ENCODE data around the gene SSBP3.

Gene SSBP3

DNA sequence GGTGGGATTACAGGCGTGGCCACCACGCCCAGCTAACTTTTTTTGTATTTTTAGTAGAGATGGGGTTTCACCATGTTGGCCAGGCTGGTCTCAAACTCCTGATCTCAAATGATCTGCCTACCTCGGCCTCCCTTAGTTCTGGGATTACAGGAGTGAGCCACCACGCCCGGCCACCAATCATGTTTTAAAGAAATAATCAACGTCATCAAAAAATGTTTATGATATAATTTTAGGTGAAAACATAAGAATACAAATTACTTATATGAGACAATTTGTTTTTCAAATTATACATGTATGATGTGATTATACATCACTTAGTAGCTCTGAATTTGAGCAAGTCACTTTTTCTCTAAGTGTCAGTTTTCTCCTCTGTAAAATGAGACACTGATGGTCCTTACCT lies 31.6 kb upstream of the SSBP3 start:
- TF ChIP-seq, protein P1, sequence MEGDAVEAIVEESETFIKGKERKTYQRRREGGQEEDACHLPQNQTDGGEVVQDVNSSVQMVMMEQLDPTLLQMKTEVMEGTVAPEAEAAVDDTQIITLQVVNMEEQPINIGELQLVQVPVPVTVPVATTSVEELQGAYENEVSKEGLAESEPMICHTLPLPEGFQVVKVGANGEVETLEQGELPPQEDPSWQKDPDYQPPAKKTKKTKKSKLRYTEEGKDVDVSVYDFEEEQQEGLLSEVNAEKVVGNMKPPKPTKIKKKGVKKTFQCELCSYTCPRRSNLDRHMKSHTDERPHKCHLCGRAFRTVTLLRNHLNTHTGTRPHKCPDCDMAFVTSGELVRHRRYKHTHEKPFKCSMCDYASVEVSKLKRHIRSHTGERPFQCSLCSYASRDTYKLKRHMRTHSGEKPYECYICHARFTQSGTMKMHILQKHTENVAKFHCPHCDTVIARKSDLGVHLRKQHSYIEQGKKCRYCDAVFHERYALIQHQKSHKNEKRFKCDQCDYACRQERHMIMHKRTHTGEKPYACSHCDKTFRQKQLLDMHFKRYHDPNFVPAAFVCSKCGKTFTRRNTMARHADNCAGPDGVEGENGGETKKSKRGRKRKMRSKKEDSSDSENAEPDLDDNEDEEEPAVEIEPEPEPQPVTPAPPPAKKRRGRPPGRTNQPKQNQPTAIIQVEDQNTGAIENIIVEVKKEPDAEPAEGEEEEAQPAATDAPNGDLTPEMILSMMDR (IDR thresholded peaks at IDR 0.05; ENCODE audit: control insufficient read depth, insufficient read depth, low read depth, low read length, missing control alignments) = no peak
- DNase-seq (ENCODE audit: low read depth) = no peak
- H3K4me3 ChIP-seq (ENCODE audit: control insufficient read depth, low read depth, low read length) = no peak overlapping the region

DNA sequence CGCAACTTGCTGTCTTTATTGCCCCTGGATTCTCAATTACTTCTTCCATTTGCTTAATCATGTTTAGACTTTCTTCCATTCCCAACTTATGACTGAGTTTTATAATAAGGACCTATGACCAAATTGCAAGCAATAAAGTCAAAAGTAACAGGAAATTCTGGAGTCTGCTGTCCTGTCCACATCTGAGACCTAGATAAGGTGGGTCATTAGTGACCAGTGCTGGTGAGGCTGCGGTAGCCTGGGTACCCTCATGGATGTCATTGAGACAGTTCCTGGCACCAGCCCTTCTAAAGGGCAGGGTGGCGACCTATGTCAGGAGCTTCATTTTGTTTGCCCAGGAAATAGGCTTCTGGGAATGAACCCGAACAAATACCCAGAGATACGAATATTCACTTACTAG lies 30.6 kb upstream of the SSBP3 start:
- no peak for DNase-seq (ENCODE audit: low read depth)
- TF ChIP-seq, protein P1 (IDR thresholded peaks at IDR 0.05; ENCODE audit: control insufficient read depth, insufficient read depth, low read depth, low read length, missing control alignments) = no peak
- H3K4me3 ChIP-seq (ENCODE audit: control insufficient read depth, low read depth, low read length) = no peak overlapping the region

DNA sequence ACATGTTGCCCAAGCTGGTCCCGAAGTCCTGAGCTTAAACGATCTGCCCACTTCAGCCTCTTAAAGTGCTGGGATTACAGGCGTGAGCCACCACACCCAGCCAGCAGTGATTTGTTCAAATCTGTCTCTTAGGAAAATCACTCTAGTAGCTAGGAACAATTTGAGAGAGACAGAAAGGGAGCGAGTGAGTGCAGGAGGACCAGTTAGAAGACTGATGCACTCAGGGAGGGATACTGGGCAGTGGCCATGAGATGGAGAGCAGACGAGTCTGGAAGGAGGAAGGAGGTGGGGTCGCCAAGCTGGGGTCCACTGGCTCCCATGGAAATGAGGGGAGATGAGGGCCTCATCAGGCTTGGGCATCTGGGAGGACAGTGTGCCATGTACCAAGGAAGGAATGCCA lies 23.6 kb upstream of the SSBP3 start:
- DNase-seq (ENCODE audit: low read depth) = no peak
- no peak overlapping the region for H3K4me3 ChIP-seq (ENCODE audit: control insufficient read depth, low read depth, low read length)
- TF ChIP-seq, protein P1 (IDR thresholded peaks at IDR 0.05; ENCODE audit: control insufficient read depth, insufficient read depth, low read depth, low read length, missing control alignments) = no peak

DNA sequence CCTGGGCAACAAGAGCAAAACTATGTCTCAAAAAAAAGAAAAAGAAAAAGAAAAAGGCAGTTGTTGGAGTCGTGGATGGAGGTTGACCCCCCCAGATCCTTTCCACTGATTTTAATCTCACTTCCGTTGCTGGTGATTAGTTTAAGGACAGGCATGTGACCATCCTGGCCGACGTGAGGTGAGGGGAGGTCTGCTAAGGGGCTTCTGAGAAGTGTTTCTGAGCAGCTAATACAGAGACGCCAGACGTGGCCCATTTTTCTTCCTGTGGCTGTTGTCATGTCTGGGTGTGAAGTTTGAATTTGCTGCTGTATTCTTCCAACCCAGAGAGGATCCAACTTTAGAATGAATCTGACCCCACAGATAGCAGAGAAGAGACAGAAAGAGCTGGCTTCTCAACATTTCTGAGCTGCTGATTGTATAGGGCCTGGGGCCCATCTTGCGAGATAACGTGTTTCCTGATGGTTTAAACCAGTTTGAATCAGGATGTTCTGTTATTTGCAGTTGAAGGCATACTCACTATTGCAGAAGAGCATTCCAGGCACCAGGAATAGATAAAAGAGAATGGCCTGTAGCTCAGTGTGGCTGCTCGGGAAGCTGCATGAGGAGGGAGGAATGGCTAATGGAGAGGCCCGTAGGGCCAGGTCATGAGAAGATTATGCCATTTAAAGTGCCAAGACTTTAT lies 22.8 kb upstream of the SSBP3 start:
- H3K4me3 ChIP-seq (ENCODE audit: control insufficient read depth, low read depth, low read length) = no peak overlapping the region
- no peak for DNase-seq (ENCODE audit: low read depth)

DNA sequence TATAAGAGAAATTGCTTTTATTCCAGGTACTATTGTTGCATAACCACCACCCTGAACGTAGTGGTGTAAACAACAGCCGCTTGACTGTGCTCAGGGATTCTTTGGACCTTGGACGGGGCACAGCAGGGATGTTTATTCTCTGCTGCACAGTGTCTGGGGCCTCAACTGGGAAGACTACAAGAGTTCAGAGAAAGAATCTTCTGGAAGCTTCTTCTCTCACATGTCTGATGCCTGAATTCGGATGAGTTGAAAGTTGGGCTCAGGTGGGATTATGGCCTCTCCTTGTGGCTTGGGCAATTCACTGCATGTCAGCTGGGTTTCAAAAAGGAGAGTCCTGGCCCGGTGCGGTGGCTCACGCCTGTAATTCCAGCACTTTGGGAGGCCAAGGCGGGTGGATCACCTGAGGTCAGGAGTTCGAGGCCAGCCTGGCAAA lies 19.0 kb upstream of the SSBP3 start:
- no peak overlapping the region for H3K4me3 ChIP-seq (ENCODE audit: control insufficient read depth, low read depth, low read length)
- TF ChIP-seq, protein P1 (IDR thresholded peaks at IDR 0.05; ENCODE audit: control insufficient read depth, insufficient read depth, low read depth, low read length, missing control alignments) = no peak
- no peak for DNase-seq (ENCODE audit: low read depth)

More for the DNA sequence above, 22.8 kb upstream of the SSBP3 start:
- TF ChIP-seq, protein P1 (IDR thresholded peaks at IDR 0.05; ENCODE audit: control insufficient read depth, insufficient read depth, low read depth, low read length, missing control alignments) = no peak

DNA sequence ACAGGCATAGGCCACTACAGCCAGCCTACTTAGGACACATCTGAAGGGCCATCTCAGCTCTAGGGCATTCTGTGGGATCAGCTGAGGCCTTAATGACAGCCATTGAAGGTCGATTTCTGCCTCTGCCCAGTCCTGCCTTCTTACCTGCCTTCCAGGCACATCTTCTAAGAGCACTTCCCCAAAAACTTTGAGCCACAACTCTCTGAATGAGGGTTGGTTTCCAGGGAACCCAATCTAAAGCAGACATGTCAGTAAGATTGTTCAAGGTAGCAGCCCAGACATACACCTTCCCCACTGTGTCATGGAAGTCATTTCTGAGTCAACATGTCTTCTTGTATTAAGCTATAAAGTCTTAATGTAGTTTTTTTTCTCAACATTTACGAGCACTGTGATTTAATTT lies 18.2 kb upstream of the SSBP3 start:
- no peak overlapping the region for H3K4me3 ChIP-seq (ENCODE audit: control insufficient read depth, low read depth, low read length)
- DNase-seq (ENCODE audit: low read depth) = no peak
- TF ChIP-seq, protein P1 (IDR thresholded peaks at IDR 0.05; ENCODE audit: control insufficient read depth, insufficient read depth, low read depth, low read length, missing control alignments) = no peak
